Measurements from ENCODE around the gene MLPH.

- TF ChIP-seq, protein P1, sequence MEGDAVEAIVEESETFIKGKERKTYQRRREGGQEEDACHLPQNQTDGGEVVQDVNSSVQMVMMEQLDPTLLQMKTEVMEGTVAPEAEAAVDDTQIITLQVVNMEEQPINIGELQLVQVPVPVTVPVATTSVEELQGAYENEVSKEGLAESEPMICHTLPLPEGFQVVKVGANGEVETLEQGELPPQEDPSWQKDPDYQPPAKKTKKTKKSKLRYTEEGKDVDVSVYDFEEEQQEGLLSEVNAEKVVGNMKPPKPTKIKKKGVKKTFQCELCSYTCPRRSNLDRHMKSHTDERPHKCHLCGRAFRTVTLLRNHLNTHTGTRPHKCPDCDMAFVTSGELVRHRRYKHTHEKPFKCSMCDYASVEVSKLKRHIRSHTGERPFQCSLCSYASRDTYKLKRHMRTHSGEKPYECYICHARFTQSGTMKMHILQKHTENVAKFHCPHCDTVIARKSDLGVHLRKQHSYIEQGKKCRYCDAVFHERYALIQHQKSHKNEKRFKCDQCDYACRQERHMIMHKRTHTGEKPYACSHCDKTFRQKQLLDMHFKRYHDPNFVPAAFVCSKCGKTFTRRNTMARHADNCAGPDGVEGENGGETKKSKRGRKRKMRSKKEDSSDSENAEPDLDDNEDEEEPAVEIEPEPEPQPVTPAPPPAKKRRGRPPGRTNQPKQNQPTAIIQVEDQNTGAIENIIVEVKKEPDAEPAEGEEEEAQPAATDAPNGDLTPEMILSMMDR (IDR thresholded peaks at IDR 0.05) = no peak
- no peak for TF ChIP-seq ZFX (IDR thresholded peaks at IDR 0.05; ENCODE audit: borderline replicate concordance)
These were observed 7.0 kb downstream of the MLPH start for GRCh38 chr2:237494066-237494465.

Data from 22Rv1 (cell line).